Prostate gland (tissue), 2 donors: ENCODE measurements around the gene RXRA.

Experiments
- CTCF ChIP-seq, 4 experiments: fragments of 200-600 bp in 2 of 4; fragments of 450-650 bp in 2 of 4; sonication (generic) in 2 of 4; IDR thresholded peaks; 1 replicate in 3 of 4; 2 replicates in 1 of 4; pipeline ENCODE4 v1.5.1; 2016 to 2019; ENCODE audit warnings: antibody characterized with exemption in 4 of 4, mild to moderate bottlenecking in 2 of 4, moderate library complexity in 2 of 4
- POLR2A ChIP-seq: fragments of 450-650 bp; IDR thresholded peaks from one replicate; pipeline ENCODE4 v1.6.1; 2016; ENCODE audit warnings: antibody characterized with exemption, mild to moderate bottlenecking

- TF ChIP-seq CTCF (IDR thresholded peaks at IDR 0.05), result no peak
- TF ChIP-seq POLR2A, result no peak
Observed at GRCh38 chr9:134395002-134395517, 68.8 kb downstream of the RXRA start.
